GM12875 (cell line): ENCODE data around the gene MYL11.
A peak's percentile ranks its signal among the peaks of the same experiment; 100 is the strongest.

ENCODE experiments used
- H3K4me3 ChIP-seq: one replicate; pipeline ENCODE4 v1.5.1; 2011; ENCODE audit warnings: low read depth, low read length, control low read depth
- CTCF ChIP-seq: IDR thresholded peaks from 2 replicates; pipeline ENCODE4 v1.5.1; 2011; ENCODE audit warnings: low read depth, mild to moderate bottlenecking, control low read depth, inconsistent platforms, low read length, moderate library complexity, borderline replicate concordance; ENCODE audit not compliant: insufficient read depth

The MYL11 gene

DNA sequence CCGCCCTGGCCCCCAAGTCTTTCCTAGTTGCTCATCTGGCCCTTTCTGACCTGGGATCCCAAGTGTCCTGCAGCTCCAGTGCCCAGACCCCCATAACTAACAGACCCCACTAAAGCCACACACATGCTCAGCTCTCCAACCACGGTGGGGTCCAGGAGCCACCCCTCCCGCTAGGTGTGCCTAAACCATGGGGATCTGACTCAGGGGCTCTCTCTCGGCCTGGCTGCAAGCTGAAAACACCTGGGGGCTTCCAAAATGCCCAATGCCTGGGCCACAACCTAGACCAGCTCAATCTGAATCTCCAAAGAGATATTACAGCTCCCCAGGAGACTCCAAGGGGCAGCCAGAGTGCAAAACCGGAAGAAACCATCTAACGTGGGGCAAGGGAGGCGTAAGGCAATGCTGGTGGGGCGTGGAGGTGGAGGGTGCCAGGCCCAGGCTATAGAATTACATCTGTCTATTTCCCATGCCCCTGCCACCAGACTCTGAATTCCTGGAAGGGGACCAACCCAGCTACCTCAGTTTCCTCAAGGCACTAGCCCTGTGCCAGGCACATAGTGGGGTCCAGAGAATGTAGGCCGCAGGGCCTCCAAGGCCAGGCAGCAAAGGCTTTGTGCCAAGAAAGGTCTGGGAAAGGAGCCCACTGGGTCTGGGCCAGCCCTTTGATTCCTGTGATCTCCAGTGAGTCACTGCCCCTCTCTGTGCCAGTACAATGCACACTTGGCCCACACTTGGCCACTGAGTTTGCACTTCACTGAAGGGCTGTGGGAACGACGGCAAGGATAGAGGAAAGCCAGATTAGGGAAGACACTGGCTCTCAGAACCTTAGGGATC is 22.8 kb upstream of the MYL11 start:
- no peak overlapping the region for H3K4me3 ChIP-seq
- no peak for TF ChIP-seq CTCF

DNA sequence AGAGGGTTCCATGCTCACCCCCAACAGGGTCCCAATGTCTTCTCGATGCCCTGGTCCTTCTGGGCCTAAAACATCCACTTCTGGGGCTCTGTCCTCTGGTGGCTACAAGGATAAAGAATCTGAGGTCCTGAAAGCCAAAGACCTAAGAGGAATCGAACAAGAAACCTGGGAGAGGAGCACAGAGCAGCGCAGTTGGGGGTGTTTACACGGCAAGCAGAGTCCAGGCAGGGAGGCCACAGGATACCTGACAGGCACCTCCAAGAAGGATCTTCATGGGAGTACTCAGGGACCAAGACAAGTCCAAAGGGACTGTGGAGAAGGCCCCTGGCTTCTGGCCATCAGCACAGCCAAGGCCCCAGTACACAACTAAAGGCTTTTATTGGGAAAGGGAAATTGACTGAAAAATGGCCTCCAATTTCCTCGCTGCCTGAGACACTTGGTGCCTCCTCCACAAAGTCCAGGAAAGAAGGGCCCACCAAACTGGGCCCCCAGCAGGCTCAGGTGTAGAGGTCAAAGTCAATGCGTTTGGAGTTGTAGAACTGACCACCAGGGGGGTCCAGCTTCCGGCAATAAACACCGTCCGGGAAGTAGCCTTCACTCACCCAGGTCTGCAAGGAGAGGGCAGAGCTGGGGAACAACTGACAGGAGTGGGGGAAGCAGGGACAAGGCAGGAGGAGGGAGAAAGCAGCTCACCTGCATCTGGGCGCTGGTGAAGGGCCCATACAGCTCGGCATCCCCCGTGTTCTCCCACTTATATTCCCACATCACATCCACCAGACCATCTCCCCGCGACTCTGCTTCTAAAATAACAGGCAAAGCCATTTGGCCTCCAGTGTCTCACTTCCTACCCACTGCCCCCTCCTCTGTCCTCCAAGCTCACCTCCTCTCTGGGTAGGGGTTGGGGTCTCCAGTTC is 21.9 kb upstream of the MYL11 start:
- TF ChIP-seq CTCF, result no peak
- no peak overlapping the region for H3K4me3 ChIP-seq

DNA sequence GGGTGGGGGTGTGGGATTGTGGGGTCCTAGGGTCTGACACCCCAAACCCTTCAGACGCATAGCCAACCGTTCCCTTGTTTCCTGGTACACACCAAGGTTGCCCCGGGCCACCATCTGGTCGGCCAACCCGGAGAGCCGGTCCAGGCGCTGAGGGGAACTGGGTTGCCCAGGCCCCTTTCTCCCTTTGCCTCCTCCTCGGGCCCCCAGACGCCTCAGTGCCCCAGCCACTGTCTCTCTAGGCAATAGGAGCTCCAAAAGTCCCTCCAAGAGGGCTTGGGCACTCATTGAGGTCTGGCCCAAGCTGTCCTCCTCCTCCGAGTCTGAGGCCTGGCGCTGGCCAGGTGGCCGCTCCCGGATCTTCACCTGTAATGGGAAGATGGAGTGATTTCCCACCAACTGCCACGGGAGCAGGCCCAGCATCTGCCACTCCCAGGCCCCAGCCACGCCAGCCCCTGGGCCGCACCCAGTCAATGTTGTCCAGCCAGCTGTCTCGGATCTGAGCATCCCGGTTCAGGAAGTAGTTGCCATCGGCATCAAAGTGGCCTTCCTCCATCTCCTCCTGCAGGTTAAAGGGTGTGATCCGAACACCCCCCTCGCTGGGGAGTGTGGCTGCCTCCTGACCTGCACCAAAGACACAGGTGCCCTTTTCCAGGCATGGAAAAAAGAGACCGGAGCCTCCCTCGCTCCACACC is 21.0 kb upstream of the MYL11 start:
- no peak overlapping the region for H3K4me3 ChIP-seq

DNA sequence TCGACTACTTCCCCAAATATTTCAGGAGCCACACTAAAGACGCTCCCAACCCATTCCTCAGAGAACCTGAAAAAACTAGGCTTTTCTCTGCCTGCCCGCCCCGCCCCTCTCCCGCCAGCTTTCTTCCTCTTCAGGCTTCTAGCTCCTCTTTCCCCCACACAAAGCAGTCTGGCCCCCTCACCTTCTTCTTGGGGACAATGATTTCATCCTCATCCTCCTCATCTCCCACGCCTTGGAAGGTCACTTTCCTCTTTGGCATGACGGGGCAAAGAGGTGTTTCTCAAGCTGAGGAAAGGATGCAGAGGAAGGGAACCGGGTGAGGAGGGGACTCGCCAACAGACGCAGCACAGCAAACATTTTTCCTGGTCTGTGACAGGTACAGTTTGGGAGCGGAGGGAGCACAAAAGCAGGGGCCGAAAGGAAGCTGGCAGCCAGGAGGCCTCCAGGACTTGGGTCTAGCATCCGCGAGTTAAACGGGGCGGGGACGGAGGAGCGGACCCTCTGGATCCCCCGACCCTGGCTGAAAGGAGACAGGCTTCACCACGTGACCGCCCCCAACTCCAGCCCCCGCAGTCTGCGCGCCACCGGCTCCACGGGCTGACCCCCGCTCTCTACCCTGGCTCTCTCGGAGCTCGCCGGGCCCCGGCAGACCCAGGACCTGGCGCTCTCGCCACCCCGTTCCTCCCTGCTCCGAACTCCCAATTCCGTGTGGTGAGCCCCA is 20.0 kb upstream of the MYL11 start:
- TF ChIP-seq CTCF, result no peak
- peak overlapping the region; percentile 77 for H3K4me3 ChIP-seq

More for the DNA sequence above, 21.0 kb upstream of the MYL11 start:
- no peak for TF ChIP-seq CTCF

DNA sequence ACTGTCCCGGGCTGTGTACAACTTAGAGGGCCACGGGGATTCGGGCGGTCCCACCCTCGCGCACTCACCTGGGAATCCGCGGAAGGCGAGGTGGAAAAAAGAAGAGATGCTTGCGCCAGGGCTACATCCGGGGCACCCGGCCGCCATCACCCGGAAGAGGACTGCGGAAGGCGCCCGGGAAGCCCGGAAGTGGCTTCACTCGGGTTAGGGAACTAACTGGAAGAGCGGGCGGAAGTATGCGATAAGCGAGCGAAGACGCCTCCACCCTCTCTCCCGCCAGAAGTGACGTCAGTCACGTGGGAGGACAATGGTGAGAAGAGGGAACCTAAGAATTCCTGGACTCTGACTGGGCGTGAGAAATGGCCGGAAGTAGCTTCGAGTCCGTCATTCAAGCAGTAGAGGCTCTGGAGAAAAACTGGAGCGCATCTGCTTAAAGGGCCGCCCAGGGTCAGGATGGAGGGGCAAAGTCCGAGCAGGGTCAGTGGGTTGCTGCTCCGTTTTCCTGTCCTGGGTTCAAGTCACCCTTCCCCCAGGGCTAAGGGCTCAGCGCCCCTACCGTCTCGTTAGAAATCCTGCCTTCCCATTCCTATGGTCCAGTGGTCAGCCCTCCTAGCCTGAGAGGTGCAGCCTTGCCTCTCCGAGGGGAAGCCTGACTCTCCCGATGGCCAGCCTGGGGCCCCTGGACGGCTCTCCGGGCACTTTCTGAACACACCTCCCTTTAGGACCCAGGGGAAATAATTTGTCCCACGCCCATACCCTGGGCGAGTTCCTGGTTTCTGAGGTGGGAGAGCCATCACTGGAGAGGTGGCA is 19.3 kb upstream of the MYL11 start, which contains the start of gene CD2BP2:
TSS of gene CD2BP2 (minus strand) at position 165 of the 810 bp plus-strand sequence. CDS start 627 bp downstream, outside the sequence.
- H3K4me3 ChIP-seq, result peak within 1 kb of the TSS; percentile 77
- TF ChIP-seq CTCF, result no peak

- no peak for TF ChIP-seq CTCF
- peak overlapping the region; percentile 77 for H3K4me3 ChIP-seq
These were observed 18.7 kb upstream of the MYL11 start for GRCh38 chr16:30355954-30356308.
